Right lobe of liver (tissue), 4 donors: ENCODE results near the gene DDX19B.

Source experiments
- POLR2A ChIP-seq: fragments of 450-650 bp; IDR thresholded peaks from one replicate; pipeline ENCODE4 v1.6.1; 2017; ENCODE audit warnings: antibody characterized with exemption, mild to moderate bottlenecking
- TF ChIP-seq, protein P1 (sequence below), 4 donors: fragments of 200-600 bp in 3 of 4; fragments of 450-650 bp in 1 of 4; IDR thresholded peaks; one replicate each; pipeline versions ENCODE4 v1.5.1 to v1.8.0; 2016 to 2022; ENCODE audit warnings: antibody characterized with exemption in 4 of 4, mild to moderate bottlenecking in 2 of 4
- donor health status: DM: no; HTN: no; CAD: no.
- donor health status: DM: no; HTN: no; CAD: no.
- donor health status: DM: no; HTN: yes; CAD: no.

- TF ChIP-seq, protein P1, sequence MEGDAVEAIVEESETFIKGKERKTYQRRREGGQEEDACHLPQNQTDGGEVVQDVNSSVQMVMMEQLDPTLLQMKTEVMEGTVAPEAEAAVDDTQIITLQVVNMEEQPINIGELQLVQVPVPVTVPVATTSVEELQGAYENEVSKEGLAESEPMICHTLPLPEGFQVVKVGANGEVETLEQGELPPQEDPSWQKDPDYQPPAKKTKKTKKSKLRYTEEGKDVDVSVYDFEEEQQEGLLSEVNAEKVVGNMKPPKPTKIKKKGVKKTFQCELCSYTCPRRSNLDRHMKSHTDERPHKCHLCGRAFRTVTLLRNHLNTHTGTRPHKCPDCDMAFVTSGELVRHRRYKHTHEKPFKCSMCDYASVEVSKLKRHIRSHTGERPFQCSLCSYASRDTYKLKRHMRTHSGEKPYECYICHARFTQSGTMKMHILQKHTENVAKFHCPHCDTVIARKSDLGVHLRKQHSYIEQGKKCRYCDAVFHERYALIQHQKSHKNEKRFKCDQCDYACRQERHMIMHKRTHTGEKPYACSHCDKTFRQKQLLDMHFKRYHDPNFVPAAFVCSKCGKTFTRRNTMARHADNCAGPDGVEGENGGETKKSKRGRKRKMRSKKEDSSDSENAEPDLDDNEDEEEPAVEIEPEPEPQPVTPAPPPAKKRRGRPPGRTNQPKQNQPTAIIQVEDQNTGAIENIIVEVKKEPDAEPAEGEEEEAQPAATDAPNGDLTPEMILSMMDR (IDR thresholded peaks at IDR 0.05) = no peak
- TF ChIP-seq POLR2A = no peak
These were observed 3.8 kb downstream of the DDX19B start for GRCh38 chr16:70302745-70303144.
